Superior temporal gyrus (tissue), 1 donor: ENCODE results near the gene GABPB1.
A peak's percentile ranks its signal among the peaks of the same experiment; 100 is the strongest.

ENCODE experiments used
- DNase-seq: peaks from one replicate; pipeline ENCODE4 v3.0.0-alpha.2; 2016; ENCODE audit errors: extremely low spot score

GABPB1 gene

GRCh38 chr15:50344006-50344464 is 11.0 kb downstream of the GABPB1 start:
- no peak for DNase-seq

GRCh38 chr15:50341616-50342136 is 13.3 kb downstream of the GABPB1 start:
- DNase-seq: no peak

- DNase-seq: no peak
Measured at GRCh38 chr15:50340416-50340815, 14.6 kb downstream of the GABPB1 start.

DNA sequence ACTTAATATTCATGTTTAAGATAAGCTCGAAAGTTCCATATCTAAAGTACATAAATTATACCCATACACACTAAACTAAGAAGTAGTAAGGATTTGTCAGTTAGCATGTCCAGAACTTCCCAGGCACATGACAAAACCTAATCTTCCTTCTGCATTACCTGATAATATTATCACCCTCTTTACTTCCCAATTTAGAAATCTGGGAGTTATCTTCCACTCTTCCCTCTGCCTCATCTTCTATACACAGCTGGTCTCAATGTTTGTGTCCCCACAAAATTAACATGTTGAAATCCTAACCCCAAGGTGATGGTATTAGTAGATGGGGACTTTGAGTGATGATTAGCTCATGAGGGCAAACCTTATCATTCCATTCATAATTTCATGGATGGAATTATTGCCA is 15.3 kb downstream of the GABPB1 start:
- DNase-seq: no peak

DNA sequence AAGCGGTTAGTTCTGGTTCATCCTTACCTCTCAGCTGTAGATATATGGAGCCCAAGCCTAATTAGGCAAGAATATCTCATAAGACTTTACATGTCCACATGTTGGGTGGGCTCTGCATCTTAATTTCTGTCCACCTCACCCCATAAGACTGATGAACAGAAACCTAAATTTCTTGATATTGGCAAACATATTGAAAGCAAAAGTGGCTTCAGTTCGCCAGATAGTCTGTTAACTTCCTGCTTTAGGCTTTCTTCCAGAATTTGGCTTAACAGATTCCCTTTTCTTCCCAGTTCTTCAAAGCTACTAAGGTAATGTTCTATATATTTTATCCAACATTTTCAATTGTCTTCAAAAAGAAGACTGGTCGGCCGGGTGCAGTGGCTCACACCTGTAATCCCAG is 19.7 kb downstream of the GABPB1 start:
- DNase-seq: no peak

- DNase-seq: no peak
Measured at GRCh38 chr15:50333229-50333628, 21.8 kb downstream of the GABPB1 start.

- no peak for DNase-seq
Measured at GRCh38 chr15:50330921-50331320, 24.1 kb downstream of the GABPB1 start.

DNA sequence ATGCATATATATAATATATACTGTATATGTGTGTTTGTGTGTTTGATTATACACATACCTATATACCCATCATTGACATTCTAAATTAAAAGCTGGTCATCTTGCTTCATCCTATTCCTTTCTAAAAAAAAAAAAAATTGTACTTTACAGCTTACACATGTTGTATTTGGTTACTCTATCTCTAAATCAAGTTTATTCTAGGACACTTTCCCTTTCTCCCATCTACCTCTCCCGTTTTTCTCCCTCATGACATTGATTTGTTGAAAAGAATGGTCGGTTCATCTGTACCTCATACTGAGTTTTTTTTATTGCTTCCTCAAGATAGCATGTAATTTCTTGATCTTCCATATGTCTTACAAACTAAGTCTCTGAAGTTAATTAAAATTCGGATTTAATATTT is 26.9 kb downstream of the GABPB1 start:
- no peak for DNase-seq

DNA sequence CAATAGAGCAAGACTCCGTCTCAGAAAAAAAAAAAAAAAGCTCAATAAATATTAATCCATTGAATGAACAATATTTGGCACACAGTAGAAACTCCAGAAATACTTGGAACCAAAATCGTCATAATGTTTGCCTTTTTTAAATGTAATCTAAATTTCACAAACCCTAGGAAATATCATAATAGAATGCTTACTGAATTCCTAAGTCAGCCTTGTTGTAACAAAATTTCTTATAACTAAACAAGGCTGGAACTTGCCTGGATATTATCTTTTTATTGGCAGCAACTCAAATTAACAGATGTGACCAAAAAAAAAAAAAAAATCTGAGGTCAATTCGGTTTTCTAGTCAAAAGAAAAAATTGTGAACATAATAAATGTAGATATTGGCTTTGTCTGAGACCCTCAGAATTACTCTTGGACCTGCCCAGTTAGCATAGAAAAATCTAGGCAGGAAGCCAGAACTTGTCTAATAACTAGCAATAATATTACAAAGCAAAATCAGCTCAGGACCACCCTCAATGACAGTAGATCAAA is 33.3 kb downstream of the GABPB1 start:
- DNase-seq: no peak

GRCh38 chr15:50320504-50320903 is 34.5 kb downstream of the GABPB1 start:
- DNase-seq: no peak

DNA sequence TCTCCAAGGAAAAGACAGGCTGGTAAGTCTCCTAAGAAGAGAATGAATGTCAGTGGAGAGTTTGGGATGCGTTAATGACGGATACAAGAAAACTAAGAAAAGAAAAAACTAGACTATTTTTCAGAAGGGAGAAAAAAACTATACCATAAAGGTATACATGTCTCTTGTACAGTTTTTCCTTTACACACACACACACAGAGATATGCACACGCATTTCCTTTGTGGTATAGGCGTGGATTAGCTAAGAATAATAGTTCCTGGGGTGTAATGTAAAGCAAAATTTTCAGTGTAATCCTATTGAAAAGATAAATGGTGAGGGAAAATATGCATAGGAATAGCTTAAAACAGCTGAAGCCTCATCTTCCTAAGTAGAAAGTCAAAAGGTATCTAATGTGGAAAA is 36.3 kb downstream of the GABPB1 start:
- DNase-seq: no peak

GRCh38 chr15:50315814-50316630 is 39.0 kb downstream of the GABPB1 start:
- peak; percentile 75 for DNase-seq

GRCh38 chr15:50312636-50313035 is 42.4 kb downstream of the GABPB1 start:
- no peak for DNase-seq

GRCh38 chr15:50307799-50308198 is 47.2 kb downstream of the GABPB1 start:
- DNase-seq: no peak

DNA sequence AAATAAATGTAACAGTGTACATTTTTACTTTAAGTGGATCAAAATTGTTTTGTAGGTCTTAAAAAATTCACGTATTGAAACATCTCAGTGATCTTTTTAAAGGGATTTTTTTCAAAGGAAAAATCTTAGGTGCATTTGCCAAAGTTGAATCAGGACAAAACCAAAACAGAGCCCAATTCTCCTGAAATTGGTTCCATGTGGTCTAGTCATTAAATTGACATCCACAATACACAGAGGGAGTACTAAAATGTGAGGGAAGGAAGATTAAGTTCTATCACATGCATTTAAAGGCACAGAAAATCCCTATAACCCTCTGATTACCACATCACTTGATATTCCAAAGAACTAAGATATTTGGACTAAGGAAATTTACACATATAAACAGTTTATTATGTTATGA is 50.2 kb downstream of the GABPB1 start:
- no peak for DNase-seq

DNA sequence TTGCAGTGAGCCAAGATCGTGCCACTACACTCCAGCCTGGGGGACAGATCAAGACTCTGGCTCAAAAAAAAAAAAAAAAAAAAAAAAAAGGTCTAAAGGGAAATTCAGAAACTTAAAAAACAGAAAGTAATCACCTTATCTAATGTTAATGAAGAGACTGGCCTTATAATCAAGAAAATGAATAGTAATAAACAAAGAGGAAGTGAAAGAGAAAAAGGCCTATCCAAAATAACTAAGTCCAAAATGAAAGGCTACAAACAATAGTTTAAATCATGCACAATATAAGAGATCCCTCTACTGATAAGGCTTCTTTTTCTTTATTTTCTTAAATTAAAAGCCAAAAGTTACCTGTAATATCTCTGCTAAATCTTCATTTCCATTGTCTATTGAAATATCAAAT is 52.4 kb downstream of the GABPB1 start:
- DNase-seq: no peak

DNA sequence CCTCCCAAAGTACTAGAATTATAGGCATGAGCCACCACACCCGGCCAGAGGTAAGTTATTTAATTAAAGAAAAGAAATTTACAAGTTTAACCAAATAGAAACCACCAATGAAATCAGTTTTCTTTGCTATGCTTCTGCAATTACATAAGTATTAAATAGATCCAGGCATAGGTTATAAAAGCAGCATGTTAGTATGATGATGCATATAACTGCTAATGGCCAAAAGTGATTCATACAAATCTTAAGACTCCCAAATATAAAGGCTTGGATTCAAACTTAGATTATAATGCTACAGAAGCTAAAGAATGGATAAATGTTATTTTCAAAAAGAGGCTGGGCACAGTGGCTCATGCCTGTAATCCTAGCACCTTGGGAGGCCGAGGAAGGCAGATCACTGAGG is 56.7 kb downstream of the GABPB1 start:
- no peak for DNase-seq

GRCh38 chr15:50295966-50296365 is 59.0 kb downstream of the GABPB1 start:
- DNase-seq: no peak

- no peak for DNase-seq
Measured at GRCh38 chr15:50289749-50290148, 65.2 kb downstream of the GABPB1 start.

- DNase-seq: no peak
Measured at GRCh38 chr15:50287324-50288116, 67.5 kb downstream of the GABPB1 start.

DNA sequence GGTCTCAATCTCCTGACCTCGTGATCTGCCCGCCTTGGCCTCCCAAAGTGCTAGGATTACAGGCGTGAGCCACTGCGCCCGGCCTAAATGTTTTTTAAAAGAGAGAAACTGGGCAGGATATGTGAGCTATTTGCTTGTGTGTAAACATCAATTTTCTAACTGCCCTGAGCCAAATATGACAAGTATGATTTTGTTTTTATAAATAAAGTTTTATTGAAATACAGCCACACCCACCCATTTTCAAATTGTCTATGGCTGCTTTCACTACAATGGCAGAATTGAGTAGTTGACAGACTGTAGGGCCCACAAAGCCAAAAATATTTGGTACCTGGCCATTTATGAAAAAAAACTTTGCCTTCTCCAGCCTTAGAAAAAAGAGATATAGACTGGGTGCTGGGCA is 73.6 kb downstream of the GABPB1 start:
- no peak for DNase-seq

GRCh38 chr15:50280271-50280670 is 74.7 kb downstream of the GABPB1 start:
- DNase-seq: no peak

GRCh38 chr15:50278496-50278895 is 76.5 kb downstream of the GABPB1 start:
- no peak for DNase-seq
